G401.6 (cell line): ENCODE results near the gene ASCL2.

Experiments
- FAIRE-seq: peaks from 2 replicates; lab custom pipeline; 2012; peaks lifted over from hg19 to GRCh38; lab: Jason Lieb, UNC

Gene ASCL2

GRCh38 chr11:2270322-2271076 lies at the start of gene ASCL2:
TSS of gene ASCL2 (minus strand) at chr11:2270588. CDS start at chr11:2270332, 256 bp downstream.
- FAIRE-seq, result no peak

GRCh38 chr11:2319791-2320472 lies 49.5 kb upstream of the ASCL2 start:
- FAIRE-seq, result no peak

- no peak for FAIRE-seq
These were observed 48.3 kb upstream of the ASCL2 start for GRCh38 chr11:2318707-2319106.

GRCh38 chr11:2318123-2318522 lies 47.7 kb upstream of the ASCL2 start:
- no peak for FAIRE-seq

- no peak for FAIRE-seq
These were observed 47.1 kb upstream of the ASCL2 start for GRCh38 chr11:2317354-2318050.

- FAIRE-seq, result no peak
These were observed 46.5 kb upstream of the ASCL2 start for GRCh38 chr11:2316963-2317244.

GRCh38 chr11:2316169-2316962 lies 46.0 kb upstream of the ASCL2 start:
- no peak for FAIRE-seq

GRCh38 chr11:2315395-2316168 lies 45.2 kb upstream of the ASCL2 start:
- no peak for FAIRE-seq

- no peak for FAIRE-seq
These were observed 44.4 kb upstream of the ASCL2 start for GRCh38 chr11:2314525-2315394.

- FAIRE-seq, result no peak
These were observed 43.7 kb upstream of the ASCL2 start for GRCh38 chr11:2314136-2314524.

GRCh38 chr11:2313051-2313951 lies 42.9 kb upstream of the ASCL2 start:
- no peak for FAIRE-seq

GRCh38 chr11:2312232-2313042 lies 42.0 kb upstream of the ASCL2 start:
- FAIRE-seq, result no peak

GRCh38 chr11:2311353-2312133 lies 41.2 kb upstream of the ASCL2 start:
- FAIRE-seq, result no peak

- FAIRE-seq, result no peak
These were observed 40.5 kb upstream of the ASCL2 start for GRCh38 chr11:2310786-2311352.

- no peak for FAIRE-seq
These were observed 39.8 kb upstream of the ASCL2 start for GRCh38 chr11:2310073-2310785.

GRCh38 chr11:2309251-2310072 lies 39.1 kb upstream of the ASCL2 start:
- FAIRE-seq, result no peak
